Measurements from ENCODE around the gene ARL6IP4. TPM values are rescaled to one million over a fixed set of nuclear protein-coding genes. Genes with fewer than 3 reads are reported as not detected.

The ARL6IP4 gene
- total and polyA plus RNA-seq, 2 of the 4 experiments (the other 2 are of a cell fraction), result 161 to 254 TPM

DNA sequence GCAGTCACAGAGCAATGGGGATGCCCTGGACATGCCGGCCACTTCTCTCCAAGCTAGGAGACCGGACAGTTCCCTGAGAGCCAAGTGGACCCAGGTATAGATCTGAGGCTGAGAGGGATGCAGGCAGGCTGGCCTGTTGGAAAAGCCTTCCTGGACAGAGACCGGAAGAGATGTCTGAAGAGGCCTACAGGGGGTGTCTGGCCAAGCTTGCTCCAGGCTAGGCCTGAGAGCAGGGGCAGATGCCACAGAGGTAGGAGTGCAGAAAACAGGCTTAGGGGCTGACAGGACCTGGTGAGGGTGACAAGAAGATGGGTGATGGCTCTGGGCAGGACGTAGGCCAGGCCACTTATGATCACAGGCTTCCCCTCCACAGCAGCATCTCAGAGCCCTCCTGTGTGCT, 30.2 kb downstream of the ARL6IP4 start:
- Histone ChIP-seq H4K91ac (ENCODE audit: insufficient read depth, low read depth, low read length) (no peak overlapping the region), H3K9ac (ENCODE audit: low read depth, low read length) (no peak overlapping the region), H4K8ac (ENCODE audit: low read depth in 2 of 2, low read length in 2 of 2) (no peak overlapping the region), H3K23ac (ENCODE audit: low read depth, low read length) (no peak overlapping the region), H2AK9ac (replicated peaks; ENCODE audit: low read depth, low read length, poor library complexity) (no peak overlapping the region), H3K9me3 (ENCODE audit: control insufficient read depth, insufficient read depth, low read length) (no peaks in the 10 kb centered on the region), H3K4ac (ENCODE audit: low read depth, low read length) (no peak overlapping the region), H2AK5ac (ENCODE audit: low read depth, low read length) (no peak overlapping the region), H3K79me1 (ENCODE audit: low read depth in 1 of 2, low read length in 2 of 2) (no peaks in the 10 kb centered on the region), H3K4me2 (ENCODE audit: low read depth, low read length) (no peak overlapping the region), H2BK20ac (ENCODE audit: low read depth, low read length) (no peak overlapping the region), H3K4me1 (ENCODE audit: control insufficient read depth, insufficient read depth, low read length) (0 out of 2 replicates have a peak, but pooled peaks cover 3% of the 10 kb centered on the region), H2BK5ac (ENCODE audit: low read depth, low read length, poor library complexity, severe bottlenecking) (no peak overlapping the region), H3K36me3 (ENCODE audit: control insufficient read depth, insufficient read depth, low read length) (peaks cover 20% of the 10 kb centered on the region; the same call in 1 of the 2 replicates), H3K9me1 (ENCODE audit: insufficient read depth, low read length) (peaks cover 14% of the 10 kb centered on the region), H3K56ac (ENCODE audit: extremely low read depth, insufficient read depth, low read length) (no peak overlapping the region), H2BK120ac (ENCODE audit: low read depth, low read length) (no peak overlapping the region), H3K27me3 (ENCODE audit: control insufficient read depth, insufficient read depth, low read length) (no peaks in the 10 kb centered on the region), H3K27ac (ENCODE audit: insufficient read depth, low read length) (no peak overlapping the region), H4K20me1 (ENCODE audit: insufficient read depth, low read length) (no peaks in the 10 kb centered on the region), H3K18ac (ENCODE audit: low read depth, low read length) (no peak overlapping the region), H2AFZ (replicated peaks; ENCODE audit: low read length, poor library complexity) (no peak overlapping the region), H3K14ac (replicated peaks; ENCODE audit: low read depth, low read length) (no peak overlapping the region), H2BK15ac (ENCODE audit: low read depth, low read length) (no peak overlapping the region), H3K4me3 (ENCODE audit: insufficient read depth, low read depth, low read length) (no peak overlapping the region), H4K5ac (ENCODE audit: low read depth, low read length) (no peak overlapping the region)
- in situ Hi-C loops (cut with MboI; ENCODE audit: low sequenced_read_pairs), result no loop called here
- CTCF ChIA-PET, result interaction anchor here (1.3 kb wide), 1 partner anchor 32 kb away, joined by 5 read pairs; no protein-coding TSS in a partner anchor
- DNase-seq (no peak), ATAC-seq (ENCODE audit: low read depth) (no peak)
- intact Hi-C loops (cut with micrococcal nuclease), result no loop called here
- dilution Hi-C loops (cut with HindIII; ENCODE audit: low sequenced_read_pairs, unreplicated experiment), result no loop called here
- WGBS, 2 experiments (ENCODE audit: extremely low coverage in 2 of 2, insufficient read length in 1 of 2), result 86% methylated on average over 1 of the region's 4 CpGs; no CpG with 5 or more reads in 1 of the 2 experiments
- no peak for TF ChIP-seq MAFK (IDR thresholded peaks at IDR 0.05; ENCODE audit: low read depth, low read length)
- no peak for TF ChIP-seq CEBPB (IDR thresholded peaks at IDR 0.05; ENCODE audit: low read depth, low read length)
- TF ChIP-seq SMC3 (IDR thresholded peaks at IDR 0.05; ENCODE audit: low read depth, low read length), result no peak
- TF ChIP-seq RCOR1 (IDR thresholded peaks at IDR 0.05; ENCODE audit: insufficient replicate concordance, low read length), result no peak
- TF ChIP-seq CHD1 (IDR thresholded peaks at IDR 0.05; ENCODE audit: low read depth, low read length), result no peak
- TF ChIP-seq MXI1 (IDR thresholded peaks at IDR 0.05; ENCODE audit: borderline replicate concordance, low read depth, low read length), result no peak
- TF ChIP-seq, protein P1, sequence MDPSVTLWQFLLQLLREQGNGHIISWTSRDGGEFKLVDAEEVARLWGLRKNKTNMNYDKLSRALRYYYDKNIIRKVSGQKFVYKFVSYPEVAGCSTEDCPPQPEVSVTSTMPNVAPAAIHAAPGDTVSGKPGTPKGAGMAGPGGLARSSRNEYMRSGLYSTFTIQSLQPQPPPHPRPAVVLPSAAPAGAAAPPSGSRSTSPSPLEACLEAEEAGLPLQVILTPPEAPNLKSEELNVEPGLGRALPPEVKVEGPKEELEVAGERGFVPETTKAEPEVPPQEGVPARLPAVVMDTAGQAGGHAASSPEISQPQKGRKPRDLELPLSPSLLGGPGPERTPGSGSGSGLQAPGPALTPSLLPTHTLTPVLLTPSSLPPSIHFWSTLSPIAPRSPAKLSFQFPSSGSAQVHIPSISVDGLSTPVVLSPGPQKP (IDR thresholded peaks at IDR 0.05; ENCODE audit: borderline replicate concordance, low read depth, low read length), result no peak
- TF ChIP-seq NFE2L2 (IDR thresholded peaks at IDR 0.05; ENCODE audit: low read depth, low read length), result no peak
- TF ChIP-seq, protein P2, sequence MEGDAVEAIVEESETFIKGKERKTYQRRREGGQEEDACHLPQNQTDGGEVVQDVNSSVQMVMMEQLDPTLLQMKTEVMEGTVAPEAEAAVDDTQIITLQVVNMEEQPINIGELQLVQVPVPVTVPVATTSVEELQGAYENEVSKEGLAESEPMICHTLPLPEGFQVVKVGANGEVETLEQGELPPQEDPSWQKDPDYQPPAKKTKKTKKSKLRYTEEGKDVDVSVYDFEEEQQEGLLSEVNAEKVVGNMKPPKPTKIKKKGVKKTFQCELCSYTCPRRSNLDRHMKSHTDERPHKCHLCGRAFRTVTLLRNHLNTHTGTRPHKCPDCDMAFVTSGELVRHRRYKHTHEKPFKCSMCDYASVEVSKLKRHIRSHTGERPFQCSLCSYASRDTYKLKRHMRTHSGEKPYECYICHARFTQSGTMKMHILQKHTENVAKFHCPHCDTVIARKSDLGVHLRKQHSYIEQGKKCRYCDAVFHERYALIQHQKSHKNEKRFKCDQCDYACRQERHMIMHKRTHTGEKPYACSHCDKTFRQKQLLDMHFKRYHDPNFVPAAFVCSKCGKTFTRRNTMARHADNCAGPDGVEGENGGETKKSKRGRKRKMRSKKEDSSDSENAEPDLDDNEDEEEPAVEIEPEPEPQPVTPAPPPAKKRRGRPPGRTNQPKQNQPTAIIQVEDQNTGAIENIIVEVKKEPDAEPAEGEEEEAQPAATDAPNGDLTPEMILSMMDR (conservative IDR thresholded peaks at IDR 0.05; ENCODE audit: low read depth, low read length), result no peak
- TF ChIP-seq BHLHE40 (IDR thresholded peaks at IDR 0.05; ENCODE audit: low read depth, low read length), result no peak
- TF ChIP-seq RAD21 (IDR thresholded peaks at IDR 0.05; ENCODE audit: low read length), result no peak
- TF ChIP-seq RFX5 (IDR thresholded peaks at IDR 0.05; ENCODE audit: low read depth, low read length), result no peak
- TF ChIP-seq, protein P3, sequence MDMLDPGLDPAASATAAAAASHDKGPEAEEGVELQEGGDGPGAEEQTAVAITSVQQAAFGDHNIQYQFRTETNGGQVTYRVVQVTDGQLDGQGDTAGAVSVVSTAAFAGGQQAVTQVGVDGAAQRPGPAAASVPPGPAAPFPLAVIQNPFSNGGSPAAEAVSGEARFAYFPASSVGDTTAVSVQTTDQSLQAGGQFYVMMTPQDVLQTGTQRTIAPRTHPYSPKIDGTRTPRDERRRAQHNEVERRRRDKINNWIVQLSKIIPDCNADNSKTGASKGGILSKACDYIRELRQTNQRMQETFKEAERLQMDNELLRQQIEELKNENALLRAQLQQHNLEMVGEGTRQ (IDR thresholded peaks at IDR 0.05; ENCODE audit: low read depth, low read length), result no peak
- TF ChIP-seq POLR2A (IDR thresholded peaks at IDR 0.05; ENCODE audit: low read depth, low read length), result no peak
- no peak for TF ChIP-seq FOS (IDR thresholded peaks at IDR 0.05; ENCODE audit: low read depth, low read length)
- TF ChIP-seq MAZ (IDR thresholded peaks at IDR 0.05; ENCODE audit: borderline replicate concordance, low read depth, low read length), result no peak
- POLR2A ChIA-PET (ENCODE audit: unreplicated experiment), result no interaction called here
- no TSS peak for BruUV-seq (replicated peaks)

All from IMR-90 (cell line).